ENCODE measurements around the gene P2RX2. TPM values are rescaled to one million over a fixed set of nuclear protein-coding genes. Genes with fewer than 3 reads are reported as not detected.

The P2RX2 gene
- total and polyA plus RNA-seq, 2 of the 4 experiments (the other 2 are of a cell fraction), result not detected

DNA sequence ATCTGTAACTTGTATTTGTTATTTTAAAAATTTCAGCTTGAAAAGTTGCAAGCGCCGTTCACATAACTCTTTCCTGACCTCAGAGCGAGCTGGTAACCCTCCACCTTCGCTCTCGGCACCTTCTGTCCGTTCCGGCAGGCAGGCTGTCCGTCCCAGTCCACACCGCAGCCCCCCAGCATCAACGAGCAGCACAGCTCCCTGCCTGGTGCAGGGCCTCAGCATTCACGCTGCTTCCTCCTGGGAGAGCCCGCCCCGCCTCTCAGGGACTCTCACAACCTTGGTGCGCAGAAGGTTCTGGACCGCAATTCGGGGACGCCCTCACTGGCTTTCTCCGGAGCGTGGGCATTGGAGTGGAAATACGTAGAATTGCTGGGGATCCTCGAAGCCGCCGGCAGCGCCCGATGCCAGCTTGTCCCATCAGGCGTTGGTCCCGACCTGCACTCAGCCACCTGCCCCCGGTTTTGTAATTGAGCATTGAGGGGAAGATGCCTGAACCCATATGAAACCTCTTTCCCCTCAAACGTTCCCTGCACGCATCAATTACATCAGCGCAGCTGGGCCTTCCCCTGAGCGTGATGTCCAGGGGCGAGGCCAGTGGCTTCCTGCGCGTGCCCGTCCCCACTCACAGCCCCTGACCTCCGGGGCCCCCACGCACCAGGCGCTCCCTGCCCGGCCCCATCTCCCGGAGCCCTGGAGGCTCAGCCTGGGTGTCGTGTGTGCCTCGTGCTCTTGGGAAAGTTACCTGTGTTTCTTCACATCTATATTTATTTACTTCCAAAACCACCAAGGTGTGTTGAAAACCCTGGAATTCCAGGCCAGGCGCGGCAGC, 27.3 kb upstream of the P2RX2 start:
- H3K9me1 ChIP-seq (ENCODE audit: insufficient read depth, low read length), result 0 out of 2 replicates have a peak, but pooled peaks cover 2% of the 10 kb centered on the region
- no peak overlapping the region for H3K18ac ChIP-seq (ENCODE audit: low read depth, low read length)
- no peak overlapping the region for H3K4ac ChIP-seq (ENCODE audit: low read depth, low read length)
- BruUV-seq (replicated peaks), result no TSS peak
- dilution Hi-C loops (cut with HindIII; ENCODE audit: low sequenced_read_pairs, unreplicated experiment), result no loop called here
- WGBS, 2 experiments (ENCODE audit: extremely low coverage in 2 of 2, insufficient read length in 1 of 2), result 80% methylated on average over 3 of the region's 45 CpGs; no CpG with 5 or more reads in 1 of the 2 experiments
- H4K91ac ChIP-seq (ENCODE audit: insufficient read depth, low read depth, low read length), result no peak overlapping the region
- no peaks in the 10 kb centered on the region for H3K36me3 ChIP-seq (ENCODE audit: control insufficient read depth, insufficient read depth, low read length)
- in situ Hi-C loops (cut with MboI; ENCODE audit: low sequenced_read_pairs), result no loop called here
- ChIA-PET POLR2A (ENCODE audit: unreplicated experiment) (no interaction called here), CTCF (no interaction called here)
- H2AK5ac ChIP-seq (ENCODE audit: low read depth, low read length), result no peak overlapping the region
- no peak overlapping the region for H4K5ac ChIP-seq (ENCODE audit: low read depth, low read length)
- no peak overlapping the region for H3K4me3 ChIP-seq (ENCODE audit: insufficient read depth, low read depth, low read length)
- H2BK120ac ChIP-seq (ENCODE audit: low read depth, low read length), result no peak overlapping the region
- H2BK15ac ChIP-seq (ENCODE audit: low read depth, low read length), result no peak overlapping the region
- H3K27me3 ChIP-seq (ENCODE audit: control insufficient read depth, insufficient read depth, low read length), result peaks cover 6% of the 10 kb centered on the region; the same call in 1 of the 2 replicates
- no peak for DNase-seq
- no peak for ATAC-seq (ENCODE audit: low read depth)
- peaks cover 5% of the 10 kb centered on the region; the same call in 1 of the 2 replicates for H3K9me3 ChIP-seq (ENCODE audit: control insufficient read depth, insufficient read depth, low read length)
- no peak overlapping the region for H3K56ac ChIP-seq (ENCODE audit: extremely low read depth, insufficient read depth, low read length)
- no peak overlapping the region for H2AK9ac ChIP-seq (replicated peaks; ENCODE audit: low read depth, low read length, poor library complexity)
- no peak overlapping the region for H3K27ac ChIP-seq (ENCODE audit: insufficient read depth, low read length)
- H4K20me1 ChIP-seq (ENCODE audit: insufficient read depth, low read length), result no peaks in the 10 kb centered on the region
- no peak overlapping the region for H4K8ac ChIP-seq (ENCODE audit: low read depth in 2 of 2, low read length in 2 of 2)
- peaks cover 2% of the 10 kb centered on the region; the same call in 1 of the 2 replicates for H3K4me1 ChIP-seq (ENCODE audit: control insufficient read depth, insufficient read depth, low read length)
- no peak overlapping the region for H2BK20ac ChIP-seq (ENCODE audit: low read depth, low read length)
- no peak overlapping the region for H2AFZ ChIP-seq (replicated peaks; ENCODE audit: low read length, poor library complexity)
- no peak overlapping the region for H3K14ac ChIP-seq (replicated peaks; ENCODE audit: low read depth, low read length)
- intact Hi-C loops (cut with micrococcal nuclease), result no loop called here
- H3K79me1 ChIP-seq (ENCODE audit: low read depth in 1 of 2, low read length in 2 of 2), result no peaks in the 10 kb centered on the region
- H3K9ac ChIP-seq (ENCODE audit: low read depth, low read length), result no peak overlapping the region
- no peak overlapping the region for H3K4me2 ChIP-seq (ENCODE audit: low read depth, low read length)
- H3K23ac ChIP-seq (ENCODE audit: low read depth, low read length), result no peak overlapping the region
- H2BK5ac ChIP-seq (ENCODE audit: low read depth, low read length, poor library complexity, severe bottlenecking), result no peak overlapping the region
- TF ChIP-seq NFE2L2 (IDR thresholded peaks at IDR 0.05; ENCODE audit: low read depth, low read length) (no peak), SMC3 (IDR thresholded peaks at IDR 0.05; ENCODE audit: low read depth, low read length) (no peak), MAZ (IDR thresholded peaks at IDR 0.05; ENCODE audit: borderline replicate concordance, low read depth, low read length) (no peak), RCOR1 (IDR thresholded peaks at IDR 0.05; ENCODE audit: insufficient replicate concordance, low read length) (no peak), CEBPB (IDR thresholded peaks at IDR 0.05; ENCODE audit: low read depth, low read length) (no peak), RAD21 (IDR thresholded peaks at IDR 0.05; ENCODE audit: low read length) (no peak), CHD1 (IDR thresholded peaks at IDR 0.05; ENCODE audit: low read depth, low read length) (no peak), BHLHE40 (IDR thresholded peaks at IDR 0.05; ENCODE audit: low read depth, low read length) (no peak), MAFK (IDR thresholded peaks at IDR 0.05; ENCODE audit: low read depth, low read length) (no peak), FOS (IDR thresholded peaks at IDR 0.05; ENCODE audit: low read depth, low read length) (no peak), POLR2A (IDR thresholded peaks at IDR 0.05; ENCODE audit: low read depth, low read length) (no peak), MXI1 (IDR thresholded peaks at IDR 0.05; ENCODE audit: borderline replicate concordance, low read depth, low read length) (no peak)
- TF ChIP-seq, protein P1, sequence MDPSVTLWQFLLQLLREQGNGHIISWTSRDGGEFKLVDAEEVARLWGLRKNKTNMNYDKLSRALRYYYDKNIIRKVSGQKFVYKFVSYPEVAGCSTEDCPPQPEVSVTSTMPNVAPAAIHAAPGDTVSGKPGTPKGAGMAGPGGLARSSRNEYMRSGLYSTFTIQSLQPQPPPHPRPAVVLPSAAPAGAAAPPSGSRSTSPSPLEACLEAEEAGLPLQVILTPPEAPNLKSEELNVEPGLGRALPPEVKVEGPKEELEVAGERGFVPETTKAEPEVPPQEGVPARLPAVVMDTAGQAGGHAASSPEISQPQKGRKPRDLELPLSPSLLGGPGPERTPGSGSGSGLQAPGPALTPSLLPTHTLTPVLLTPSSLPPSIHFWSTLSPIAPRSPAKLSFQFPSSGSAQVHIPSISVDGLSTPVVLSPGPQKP (IDR thresholded peaks at IDR 0.05; ENCODE audit: borderline replicate concordance, low read depth, low read length), result no peak
- TF ChIP-seq, protein P2, sequence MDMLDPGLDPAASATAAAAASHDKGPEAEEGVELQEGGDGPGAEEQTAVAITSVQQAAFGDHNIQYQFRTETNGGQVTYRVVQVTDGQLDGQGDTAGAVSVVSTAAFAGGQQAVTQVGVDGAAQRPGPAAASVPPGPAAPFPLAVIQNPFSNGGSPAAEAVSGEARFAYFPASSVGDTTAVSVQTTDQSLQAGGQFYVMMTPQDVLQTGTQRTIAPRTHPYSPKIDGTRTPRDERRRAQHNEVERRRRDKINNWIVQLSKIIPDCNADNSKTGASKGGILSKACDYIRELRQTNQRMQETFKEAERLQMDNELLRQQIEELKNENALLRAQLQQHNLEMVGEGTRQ (IDR thresholded peaks at IDR 0.05; ENCODE audit: low read depth, low read length), result no peak
- TF ChIP-seq, protein P3, sequence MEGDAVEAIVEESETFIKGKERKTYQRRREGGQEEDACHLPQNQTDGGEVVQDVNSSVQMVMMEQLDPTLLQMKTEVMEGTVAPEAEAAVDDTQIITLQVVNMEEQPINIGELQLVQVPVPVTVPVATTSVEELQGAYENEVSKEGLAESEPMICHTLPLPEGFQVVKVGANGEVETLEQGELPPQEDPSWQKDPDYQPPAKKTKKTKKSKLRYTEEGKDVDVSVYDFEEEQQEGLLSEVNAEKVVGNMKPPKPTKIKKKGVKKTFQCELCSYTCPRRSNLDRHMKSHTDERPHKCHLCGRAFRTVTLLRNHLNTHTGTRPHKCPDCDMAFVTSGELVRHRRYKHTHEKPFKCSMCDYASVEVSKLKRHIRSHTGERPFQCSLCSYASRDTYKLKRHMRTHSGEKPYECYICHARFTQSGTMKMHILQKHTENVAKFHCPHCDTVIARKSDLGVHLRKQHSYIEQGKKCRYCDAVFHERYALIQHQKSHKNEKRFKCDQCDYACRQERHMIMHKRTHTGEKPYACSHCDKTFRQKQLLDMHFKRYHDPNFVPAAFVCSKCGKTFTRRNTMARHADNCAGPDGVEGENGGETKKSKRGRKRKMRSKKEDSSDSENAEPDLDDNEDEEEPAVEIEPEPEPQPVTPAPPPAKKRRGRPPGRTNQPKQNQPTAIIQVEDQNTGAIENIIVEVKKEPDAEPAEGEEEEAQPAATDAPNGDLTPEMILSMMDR (conservative IDR thresholded peaks at IDR 0.05; ENCODE audit: low read depth, low read length), result no peak

Data from IMR-90 (cell line).